ENCODE measurements around the gene CLEC4C. TPM values are rescaled to one million over a fixed set of nuclear protein-coding genes. Genes with fewer than 3 reads are reported as not detected.

Gene CLEC4C
- total RNA-seq, 1 donor from 2014 or later: not detected

DNA sequence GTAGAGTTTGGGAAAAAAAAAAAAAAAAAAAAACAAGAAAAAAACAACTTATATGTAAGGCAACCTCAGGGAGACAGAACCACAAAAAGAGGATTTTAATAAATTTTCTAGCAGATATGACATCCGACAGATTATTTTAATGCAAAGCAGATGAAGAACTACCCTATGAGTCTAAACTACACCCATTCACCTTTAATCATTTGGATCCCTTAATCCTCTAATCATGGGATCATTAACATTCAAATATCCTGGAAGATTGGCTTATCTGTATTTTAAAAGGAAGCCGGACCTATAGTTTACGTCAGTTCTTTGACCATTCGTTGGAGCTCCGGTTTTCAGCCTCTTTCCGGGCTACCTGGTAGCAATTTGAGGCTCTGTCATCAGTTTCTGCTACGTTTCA lies 36.0 kb downstream of the CLEC4C start, which contains the start of gene DPPA3:
Gene DPPA3, plus strand, starts transcription at position 301 of the 400 bp plus-strand sequence. CDS start 138 bp downstream, outside the sequence.
- TF ChIP-seq CTCF (conservative IDR thresholded peaks at IDR 0.05): no peak
- Mint-ChIP-seq H3K9me3 (peaks cover 4% of the 10 kb centered on the region), H3K36me3 (ENCODE audit: low read depth) (no peaks in the 10 kb centered on the region), H3K4me3 (no peak within 1 kb of the TSS), H3K4me1 (no peaks in the 10 kb centered on the region), H3K27me3 (ENCODE audit: low read depth) (no peaks in the 10 kb centered on the region), H3K27ac (ENCODE audit: unreplicated experiment) (no peak within 1 kb of the TSS)
- no peak for DNase-seq (ENCODE audit: low read depth, low spot score)

DNA sequence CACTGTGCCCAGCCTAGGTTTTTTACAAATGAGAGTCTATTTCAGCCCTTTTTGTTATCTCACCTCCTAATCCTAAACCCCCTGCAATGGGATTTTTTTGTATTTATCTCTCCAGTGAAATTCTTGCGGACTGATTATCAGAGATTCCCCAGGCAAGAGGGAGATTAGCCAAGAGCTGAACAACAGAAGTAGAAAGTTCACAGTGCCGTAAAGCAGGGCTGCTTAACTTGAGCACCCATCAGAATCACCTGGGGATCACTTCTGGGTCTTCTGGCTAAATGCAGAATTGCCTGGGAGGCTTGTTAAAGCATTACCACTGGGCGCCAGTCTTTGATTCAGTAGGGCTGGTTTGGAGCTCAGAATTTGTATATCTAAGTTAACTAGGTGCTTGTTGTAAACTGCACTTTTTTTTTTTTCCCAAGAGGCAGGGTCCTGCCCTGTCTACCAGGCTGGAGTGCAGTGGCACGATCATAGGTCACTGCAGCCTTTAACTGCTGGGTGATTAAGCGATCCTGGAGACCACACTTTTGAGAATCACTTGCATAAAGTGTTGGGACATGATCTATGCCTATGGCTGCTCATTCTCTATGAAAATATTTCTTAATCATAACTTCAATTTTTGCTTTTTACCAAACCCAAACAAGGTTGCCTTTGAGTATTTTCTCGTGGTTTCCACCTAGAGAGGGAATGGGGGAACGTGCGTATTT lies 37.1 kb downstream of the CLEC4C start:
- no peak for DNase-seq (ENCODE audit: low read depth, low spot score)
- TF ChIP-seq CTCF (conservative IDR thresholded peaks at IDR 0.05): no peak
- Mint-ChIP-seq H3K27ac (ENCODE audit: unreplicated experiment) (no peak overlapping the region), H3K27me3 (ENCODE audit: low read depth) (no peaks in the 10 kb centered on the region), H3K36me3 (ENCODE audit: low read depth) (no peaks in the 10 kb centered on the region), H3K4me3 (no peak overlapping the region), H3K9me3 (peaks cover 4% of the 10 kb centered on the region), H3K4me1 (no peaks in the 10 kb centered on the region)

DNA sequence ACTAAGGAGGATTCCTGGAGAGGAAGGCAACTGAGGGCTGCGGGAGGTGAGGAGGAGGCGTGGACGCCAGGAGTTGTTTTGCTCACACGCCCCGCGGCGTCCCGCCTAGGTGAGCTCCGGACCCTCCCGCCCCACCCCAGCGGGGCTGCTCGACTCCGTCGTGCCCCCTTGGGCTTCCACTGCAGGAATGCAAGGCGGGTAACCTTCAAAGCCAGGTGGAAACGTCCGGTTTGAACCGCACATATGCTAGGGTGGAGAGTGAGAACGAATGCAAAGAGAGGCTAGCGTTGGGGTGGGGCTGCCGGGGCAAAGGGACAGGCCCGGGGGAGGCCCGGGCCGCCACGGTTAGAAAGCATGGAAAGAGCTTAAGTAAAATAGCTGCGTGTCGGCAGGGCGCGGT lies 41.3 kb downstream of the CLEC4C start:
- no peaks in the 10 kb centered on the region for H3K4me1 Mint-ChIP-seq
- no peaks in the 10 kb centered on the region for H3K27me3 Mint-ChIP-seq (ENCODE audit: low read depth)
- H3K36me3 Mint-ChIP-seq (ENCODE audit: low read depth): no peaks in the 10 kb centered on the region
- no peak for DNase-seq (ENCODE audit: low read depth, low spot score)
- no peak overlapping the region for H3K27ac Mint-ChIP-seq (ENCODE audit: unreplicated experiment)
- TF ChIP-seq CTCF (conservative IDR thresholded peaks at IDR 0.05): no peak
- no peaks in the 10 kb centered on the region for H3K9me3 Mint-ChIP-seq
- H3K4me3 Mint-ChIP-seq: no peak overlapping the region

- Mint-ChIP-seq H3K27me3 (ENCODE audit: low read depth) (no peaks in the 10 kb centered on the region), H3K4me3 (no peak within 1 kb of the TSS), H3K9me3 (no peaks in the 10 kb centered on the region), H3K36me3 (ENCODE audit: low read depth) (no peaks in the 10 kb centered on the region), H3K4me1 (peaks cover 6% of the 10 kb centered on the region), H3K27ac (ENCODE audit: unreplicated experiment) (no peak within 1 kb of the TSS)
- TF ChIP-seq CTCF (conservative IDR thresholded peaks at IDR 0.05): no peak
- DNase-seq (ENCODE audit: low read depth, low spot score): no peak
Measured at GRCh38 chr12:7695566-7696197, 51.5 kb downstream of the CLEC4C start, which contains the start of gene GDF3. Gene GDF3, minus strand, starts transcription at chr12:7695775. Its CDS starts 47 bp downstream, at chr12:7695728.

GRCh38 chr12:7695237-7695560 lies 52.0 kb downstream of the CLEC4C start:
- no peak for DNase-seq (ENCODE audit: low read depth, low spot score)
- peaks cover 6% of the 10 kb centered on the region for H3K4me1 Mint-ChIP-seq
- H3K27me3 Mint-ChIP-seq (ENCODE audit: low read depth): no peaks in the 10 kb centered on the region
- H3K36me3 Mint-ChIP-seq (ENCODE audit: low read depth): no peaks in the 10 kb centered on the region
- TF ChIP-seq CTCF (conservative IDR thresholded peaks at IDR 0.05): no peak
- H3K27ac Mint-ChIP-seq (ENCODE audit: unreplicated experiment): no peak overlapping the region
- H3K4me3 Mint-ChIP-seq: no peak overlapping the region
- no peaks in the 10 kb centered on the region for H3K9me3 Mint-ChIP-seq
